HG03064 (cell line): ENCODE data around the gene KCNJ18.
"Not testable (repeated sequence)": the region's sequence is repeated elsewhere in the genome, so short reads cannot be mapped to it uniquely, and the experiment has no call there.

Experiments
- ATAC-seq: cut with Tn5 transposase; IDR thresholded peaks from one replicate; pipeline ENCODE4 v1.9.1; 2021; ENCODE audit warnings: low read depth; ENCODE audit not compliant: unreplicated experiment

Gene KCNJ18

GRCh38 chr17:21670361-21671155, 21.8 kb upstream of the KCNJ18 start:
- ATAC-seq: not testable (repeated sequence)

DNA sequence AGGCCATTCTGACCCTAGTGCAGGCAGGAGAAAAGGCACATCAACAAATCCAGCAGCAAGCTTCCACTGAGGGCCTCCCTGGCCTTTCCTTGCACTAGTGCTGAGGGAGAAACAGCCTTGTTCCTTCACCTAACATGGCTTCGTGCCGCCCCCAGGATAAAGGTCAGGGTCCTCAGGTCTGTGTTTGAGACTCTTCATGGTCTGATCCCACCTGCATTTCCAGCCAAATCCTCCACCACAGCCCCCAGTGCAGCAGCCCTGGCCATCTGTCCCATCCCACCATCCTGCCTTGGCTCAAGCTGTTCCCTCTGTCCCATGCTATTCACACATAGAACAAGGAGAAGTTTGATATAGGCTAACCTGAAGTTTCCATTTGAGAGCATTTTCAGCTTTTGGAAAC, 20.9 kb upstream of the KCNJ18 start:
- ATAC-seq: not testable (repeated sequence)

DNA sequence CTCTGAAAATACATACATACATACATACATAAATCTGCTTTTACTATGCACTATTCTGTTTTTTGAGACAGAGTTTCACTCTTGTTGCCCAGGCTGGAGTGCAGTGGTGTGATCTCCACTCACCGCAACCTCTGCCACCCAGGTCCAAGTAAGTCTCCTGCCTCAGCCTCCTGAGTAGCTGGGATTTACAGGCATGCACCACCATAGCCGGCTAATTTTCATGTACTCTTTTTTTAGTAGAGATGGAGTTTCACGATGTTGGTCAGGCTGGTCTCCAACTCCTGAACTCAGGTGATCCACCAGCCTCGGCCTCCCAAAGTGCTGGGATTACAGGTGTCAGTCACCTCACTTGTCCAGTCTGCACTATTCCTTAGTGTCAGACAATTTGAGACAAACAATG, 20.5 kb upstream of the KCNJ18 start:
- ATAC-seq: not testable (repeated sequence)

GRCh38 chr17:21673451-21674241, 18.7 kb upstream of the KCNJ18 start:
- not testable (repeated sequence) for ATAC-seq

DNA sequence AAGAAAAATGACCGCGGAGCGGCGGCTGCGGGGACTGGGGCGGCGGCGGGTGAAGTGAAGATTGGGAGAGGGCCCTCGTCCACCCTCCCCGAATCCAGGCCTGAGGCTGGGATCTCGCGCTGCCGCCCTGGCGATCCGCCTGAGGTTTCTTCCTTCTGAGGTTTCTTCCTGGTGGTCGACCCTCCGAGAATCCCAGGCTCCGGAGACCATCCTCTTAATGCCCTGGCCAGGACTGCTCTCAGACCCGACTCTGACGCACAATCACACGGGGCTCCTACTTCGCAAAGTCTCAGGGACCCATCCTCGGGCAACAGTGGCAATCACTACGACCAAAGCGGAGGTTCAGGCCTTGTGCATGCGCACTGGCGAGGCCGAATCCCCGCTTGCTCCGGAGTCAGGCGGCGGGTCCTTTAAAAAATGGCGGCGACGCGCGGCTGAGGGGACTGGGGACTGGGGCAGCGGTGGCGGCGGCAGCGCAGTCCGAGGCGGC, 18.0 kb upstream of the KCNJ18 start:
- no peak for ATAC-seq

DNA sequence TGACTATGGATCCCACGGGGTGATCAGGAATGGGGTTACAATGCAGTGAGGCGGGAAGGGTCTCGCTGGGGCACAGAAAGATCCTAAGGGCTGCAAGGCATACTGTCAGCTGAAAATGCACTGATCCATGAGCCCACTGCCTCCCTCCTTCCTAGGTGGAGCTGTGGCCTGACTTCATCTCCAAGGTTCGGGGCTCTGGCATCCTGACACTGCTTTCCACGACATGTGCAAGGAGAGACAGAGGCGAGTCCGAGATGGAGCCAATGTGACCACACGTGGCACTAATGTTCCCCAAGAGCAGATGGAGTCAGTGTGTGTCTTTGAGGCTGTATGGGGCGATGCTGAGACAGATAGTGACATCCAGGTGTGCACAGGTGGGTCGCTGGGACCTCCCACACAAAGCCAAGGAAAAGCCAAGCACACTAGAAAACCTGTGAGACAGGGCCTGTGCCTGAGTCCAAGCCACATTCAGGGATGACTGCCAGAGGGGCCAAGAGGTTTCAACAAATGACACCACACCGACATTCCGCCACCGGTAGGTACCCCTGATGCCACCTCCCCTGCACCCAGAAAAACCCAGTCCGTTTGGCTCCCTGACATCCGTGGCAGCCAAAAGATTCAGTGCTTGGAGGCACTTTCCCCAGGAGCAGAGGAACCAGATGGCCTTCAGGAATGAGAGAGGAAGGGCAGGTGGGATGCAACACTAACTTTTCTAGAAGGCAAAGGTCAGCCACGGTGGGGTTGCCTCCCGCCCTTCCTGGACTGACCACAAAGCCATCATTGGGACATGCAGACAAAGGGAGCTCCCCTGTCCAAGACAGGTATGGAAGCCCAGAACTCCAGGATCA, 17.2 kb upstream of the KCNJ18 start:
- not testable (repeated sequence) for ATAC-seq

- ATAC-seq: not testable (repeated sequence)
Measured at GRCh38 chr17:21675739-21676130, 16.6 kb upstream of the KCNJ18 start.

DNA sequence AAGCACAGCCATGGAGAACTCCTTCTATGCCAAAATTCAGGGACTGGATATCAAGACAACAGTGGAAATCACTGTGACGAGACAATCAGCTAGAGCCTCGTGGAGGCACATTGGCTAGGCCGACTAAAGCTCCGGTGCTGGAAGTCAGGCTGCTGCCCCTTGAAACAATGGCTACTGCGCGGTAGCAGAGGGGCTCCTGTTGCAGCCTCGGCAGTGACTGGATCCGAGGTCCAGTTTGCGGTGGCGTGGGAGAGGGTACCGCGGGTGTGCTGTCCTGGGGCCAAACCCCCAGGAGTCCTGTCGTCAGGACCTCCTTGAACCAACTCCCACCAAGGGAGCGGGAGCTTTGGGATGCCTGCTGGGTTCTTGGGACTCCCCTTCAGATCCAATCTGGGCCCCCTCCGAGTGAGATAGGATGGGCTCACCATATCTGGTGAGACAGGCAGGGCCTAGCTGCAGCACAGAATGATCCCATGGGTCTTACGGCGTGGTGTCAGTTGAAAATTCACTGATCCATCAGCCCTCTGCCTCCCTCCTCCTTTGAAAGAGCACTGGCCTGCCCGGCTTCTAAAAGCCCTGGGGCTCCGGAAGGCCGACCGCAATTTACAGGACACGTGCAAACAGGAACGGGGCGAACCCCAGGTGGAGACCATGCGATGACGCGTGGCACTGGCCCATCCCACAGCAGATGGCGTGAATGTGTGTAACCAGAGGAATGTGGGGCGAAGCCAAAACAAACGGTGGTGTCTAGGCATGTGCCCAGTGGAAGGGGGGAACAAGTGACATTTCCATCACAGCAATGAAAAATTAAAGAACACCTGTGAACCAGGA, 15.8 kb upstream of the KCNJ18 start:
- ATAC-seq: no peak

DNA sequence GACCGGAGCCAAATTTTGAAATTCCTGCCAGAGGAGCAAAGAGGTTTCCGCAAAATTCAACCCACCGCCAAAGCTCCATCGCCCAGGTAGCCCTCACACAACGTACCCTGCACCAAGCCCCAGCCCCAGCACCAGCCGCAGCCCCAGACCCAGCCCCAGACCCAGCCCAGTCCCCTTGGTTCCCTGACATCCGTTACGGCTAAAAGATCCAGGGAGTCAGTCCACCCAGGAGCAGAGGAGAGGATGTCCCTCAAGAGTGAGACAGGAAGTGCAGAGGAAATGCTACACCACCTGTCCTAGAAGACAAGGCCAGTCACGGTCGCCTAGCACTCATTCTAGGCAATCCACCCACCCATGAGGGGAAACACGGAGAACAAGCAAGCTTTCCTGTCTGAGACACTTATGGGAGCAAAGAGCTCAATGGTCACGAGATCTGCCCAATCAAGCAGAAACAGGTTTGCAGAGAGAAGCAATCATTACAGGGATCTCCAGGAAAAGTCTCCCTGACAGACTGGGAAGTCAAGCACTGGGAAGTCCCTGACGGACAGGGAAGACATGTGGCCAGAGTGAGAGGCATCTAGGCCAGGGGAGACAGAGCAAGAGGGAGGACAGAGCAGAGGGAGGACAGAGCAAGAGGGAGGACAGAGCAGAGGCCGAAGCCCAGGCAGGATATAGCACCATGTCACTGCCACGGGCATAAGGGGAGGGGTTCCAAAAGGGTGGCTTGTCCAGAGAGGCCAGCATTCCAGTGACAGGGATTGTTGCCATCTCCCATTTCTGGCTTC, 15.0 kb upstream of the KCNJ18 start:
- no peak for ATAC-seq

DNA sequence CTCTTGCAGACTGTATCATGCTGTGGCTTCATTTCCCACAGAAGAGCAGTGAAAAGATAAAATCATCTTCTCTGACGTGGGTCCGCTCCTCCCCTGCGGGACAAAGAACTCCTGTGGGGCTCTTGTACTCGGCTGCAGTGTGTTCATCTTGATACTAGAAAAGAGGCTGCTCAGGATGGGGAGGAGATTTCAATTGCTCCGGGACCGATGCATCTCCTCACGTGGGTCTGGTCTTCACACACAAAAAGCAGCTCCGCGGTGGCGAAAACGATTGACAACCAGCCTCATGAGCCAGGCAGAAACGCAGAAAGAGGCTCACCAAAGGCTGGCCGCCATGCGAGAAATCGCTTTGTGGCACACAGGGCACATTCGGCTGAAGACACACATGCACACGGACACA, 14.4 kb upstream of the KCNJ18 start:
- no peak for ATAC-seq

GRCh38 chr17:21678393-21679081, 13.8 kb upstream of the KCNJ18 start:
- no peak for ATAC-seq

- no peak for ATAC-seq
Measured at GRCh38 chr17:21679256-21680146, 12.8 kb upstream of the KCNJ18 start.

- ATAC-seq: no peak
Measured at GRCh38 chr17:21680366-21680765, 12.0 kb upstream of the KCNJ18 start.

- not testable (repeated sequence) for ATAC-seq
Measured at GRCh38 chr17:21680850-21681351, 11.4 kb upstream of the KCNJ18 start.

DNA sequence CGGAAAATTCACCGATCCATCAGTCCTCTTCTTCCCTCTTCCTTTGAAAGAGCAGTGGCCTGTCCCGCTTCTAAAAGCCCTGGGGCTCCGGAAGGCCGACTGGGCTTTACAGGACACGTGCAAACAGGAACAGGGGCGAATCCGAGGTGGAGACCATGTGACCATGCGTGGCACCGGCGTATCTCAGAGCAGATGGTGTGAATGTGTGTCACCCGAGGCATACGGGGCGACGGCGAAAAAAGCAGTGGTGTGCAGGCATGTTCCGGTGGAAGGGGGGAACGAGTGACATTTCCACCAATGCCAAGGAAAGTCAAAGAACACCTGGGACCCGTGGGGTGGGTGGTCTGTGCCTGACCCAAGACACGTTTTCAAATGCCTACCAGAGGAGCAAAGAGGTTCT, 10.7 kb upstream of the KCNJ18 start:
- not testable (repeated sequence) for ATAC-seq

DNA sequence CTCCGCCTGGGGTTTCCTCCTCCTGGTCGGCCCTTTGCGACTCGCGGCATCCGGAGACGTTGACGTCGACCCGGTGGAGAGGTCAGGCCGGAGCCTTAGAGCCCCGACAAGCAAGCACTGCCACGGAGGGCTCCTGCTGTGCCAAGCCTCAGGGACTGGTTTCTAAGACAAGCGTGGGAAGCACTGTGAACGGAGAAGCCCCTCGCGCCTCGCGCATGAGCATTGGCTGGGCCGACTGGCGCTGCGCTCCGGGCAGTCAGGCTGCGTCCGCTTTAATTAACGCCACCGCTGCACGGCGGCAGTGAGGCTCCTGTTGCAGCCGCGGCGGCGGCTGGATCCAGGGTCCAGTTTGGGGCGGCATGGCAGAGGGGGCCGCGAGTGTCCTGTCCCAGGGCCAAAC, 10.2 kb upstream of the KCNJ18 start:
- ATAC-seq: not testable (repeated sequence)

DNA sequence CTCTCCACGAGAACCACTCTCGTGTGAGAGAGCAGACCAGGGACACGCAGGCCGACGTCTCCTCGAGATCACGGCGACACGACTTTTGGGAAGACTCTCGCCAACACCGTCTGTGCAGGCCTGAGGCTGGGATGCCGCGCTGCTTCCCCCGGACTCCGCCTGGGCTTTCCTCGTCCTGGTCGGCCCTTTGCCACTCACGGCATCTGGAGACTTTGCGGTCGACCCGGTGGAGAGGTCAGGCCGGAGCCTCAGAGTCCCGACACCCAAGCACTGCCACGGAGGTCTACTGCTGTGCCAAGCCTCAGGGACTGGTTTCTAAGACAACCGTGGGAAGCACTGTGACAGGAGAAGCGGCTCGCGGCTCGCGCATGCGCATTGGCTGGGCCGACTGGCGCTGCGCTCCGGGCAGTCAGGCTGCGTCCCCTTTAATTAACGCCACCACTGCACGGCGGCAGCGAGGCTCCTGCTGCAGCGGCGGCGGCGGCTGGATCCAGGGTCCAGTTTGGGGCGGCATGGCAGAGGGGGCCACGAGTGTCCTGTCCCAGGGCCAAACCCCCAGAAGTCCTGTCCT, 9.1 kb upstream of the KCNJ18 start:
- ATAC-seq: not testable (repeated sequence)
